ENCODE results near the gene SERPING1.

Gene SERPING1

GRCh38 chr11:57555393-57555792 is 42.1 kb upstream of the SERPING1 start:
- Histone ChIP-seq H3K36me3 (peaks cover 48 to 97% (median 85%) of the 10 kb centered on the region in 3 donors), H3K4me3 (no peak overlapping the region), H3K9me3 (no peaks in the 10 kb centered on the region), H3K4me1 (no peaks in the 10 kb centered on the region), H3K27me3 (no peaks in the 10 kb centered on the region), H3K27ac (no peak overlapping the region)
- TF ChIP-seq, protein P1, sequence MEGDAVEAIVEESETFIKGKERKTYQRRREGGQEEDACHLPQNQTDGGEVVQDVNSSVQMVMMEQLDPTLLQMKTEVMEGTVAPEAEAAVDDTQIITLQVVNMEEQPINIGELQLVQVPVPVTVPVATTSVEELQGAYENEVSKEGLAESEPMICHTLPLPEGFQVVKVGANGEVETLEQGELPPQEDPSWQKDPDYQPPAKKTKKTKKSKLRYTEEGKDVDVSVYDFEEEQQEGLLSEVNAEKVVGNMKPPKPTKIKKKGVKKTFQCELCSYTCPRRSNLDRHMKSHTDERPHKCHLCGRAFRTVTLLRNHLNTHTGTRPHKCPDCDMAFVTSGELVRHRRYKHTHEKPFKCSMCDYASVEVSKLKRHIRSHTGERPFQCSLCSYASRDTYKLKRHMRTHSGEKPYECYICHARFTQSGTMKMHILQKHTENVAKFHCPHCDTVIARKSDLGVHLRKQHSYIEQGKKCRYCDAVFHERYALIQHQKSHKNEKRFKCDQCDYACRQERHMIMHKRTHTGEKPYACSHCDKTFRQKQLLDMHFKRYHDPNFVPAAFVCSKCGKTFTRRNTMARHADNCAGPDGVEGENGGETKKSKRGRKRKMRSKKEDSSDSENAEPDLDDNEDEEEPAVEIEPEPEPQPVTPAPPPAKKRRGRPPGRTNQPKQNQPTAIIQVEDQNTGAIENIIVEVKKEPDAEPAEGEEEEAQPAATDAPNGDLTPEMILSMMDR (IDR thresholded peaks at IDR 0.05), result no peak
- intact Hi-C loops (cut with DNase I; ENCODE audit: low total_unique reads), result no loop called here
- DNase-seq, result no peak

GRCh38 chr11:57556041-57556440 is 41.4 kb upstream of the SERPING1 start:
- no peak for DNase-seq
- no peaks in the 10 kb centered on the region for H3K4me1 ChIP-seq
- TF ChIP-seq, protein P1 (IDR thresholded peaks at IDR 0.05), result no peak
- H3K36me3 ChIP-seq, result peaks cover 44 to 91% (median 79%) of the 10 kb centered on the region in 3 donors
- no peak overlapping the region for H3K4me3 ChIP-seq
- intact Hi-C loops (cut with DNase I; ENCODE audit: low total_unique reads), result no loop called here
- H3K27ac ChIP-seq, result no peak overlapping the region
- no peaks in the 10 kb centered on the region for H3K9me3 ChIP-seq
- H3K27me3 ChIP-seq, result no peaks in the 10 kb centered on the region

- H3K27ac ChIP-seq, result no peak overlapping the region
- H3K36me3 ChIP-seq, result peaks cover 10 to 50% (median 42%) of the 10 kb centered on the region in 3 donors
- TF ChIP-seq, protein P1 (IDR thresholded peaks at IDR 0.05), result no peak
- intact Hi-C loops (cut with DNase I; ENCODE audit: low total_unique reads), result no loop called here
- no peaks in the 10 kb centered on the region for H3K27me3 ChIP-seq
- H3K4me3 ChIP-seq, result no peak overlapping the region
- no peak for DNase-seq
- no peaks in the 10 kb centered on the region for H3K9me3 ChIP-seq
- H3K4me1 ChIP-seq, result peaks cover 0 to 5% (median 0%) of the 10 kb centered on the region in 4 donors
Measured at GRCh38 chr11:57560146-57560545, 37.3 kb upstream of the SERPING1 start.

DNA sequence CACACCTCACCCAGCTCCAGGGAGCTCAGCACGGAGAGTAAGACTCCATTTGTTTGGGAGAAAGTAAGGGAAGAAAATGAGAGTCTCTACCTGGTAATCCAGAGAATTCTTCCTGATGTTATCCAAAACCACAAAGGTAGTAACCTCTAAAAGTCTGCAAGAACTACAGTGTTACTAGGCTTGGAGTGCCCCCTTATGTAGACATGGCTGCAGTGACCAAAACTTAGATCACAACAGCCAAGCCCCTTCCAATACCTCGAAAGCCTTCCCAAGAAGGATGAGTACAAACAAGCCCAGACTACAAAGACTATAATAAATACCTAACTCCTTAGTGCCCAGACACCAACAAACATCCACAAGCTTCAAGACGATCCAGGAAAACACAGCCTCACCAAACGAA is 34.9 kb upstream of the SERPING1 start:
- intact Hi-C loops (cut with DNase I; ENCODE audit: low total_unique reads), result no loop called here
- H3K27ac ChIP-seq, result no peak overlapping the region
- no peak for DNase-seq

DNA sequence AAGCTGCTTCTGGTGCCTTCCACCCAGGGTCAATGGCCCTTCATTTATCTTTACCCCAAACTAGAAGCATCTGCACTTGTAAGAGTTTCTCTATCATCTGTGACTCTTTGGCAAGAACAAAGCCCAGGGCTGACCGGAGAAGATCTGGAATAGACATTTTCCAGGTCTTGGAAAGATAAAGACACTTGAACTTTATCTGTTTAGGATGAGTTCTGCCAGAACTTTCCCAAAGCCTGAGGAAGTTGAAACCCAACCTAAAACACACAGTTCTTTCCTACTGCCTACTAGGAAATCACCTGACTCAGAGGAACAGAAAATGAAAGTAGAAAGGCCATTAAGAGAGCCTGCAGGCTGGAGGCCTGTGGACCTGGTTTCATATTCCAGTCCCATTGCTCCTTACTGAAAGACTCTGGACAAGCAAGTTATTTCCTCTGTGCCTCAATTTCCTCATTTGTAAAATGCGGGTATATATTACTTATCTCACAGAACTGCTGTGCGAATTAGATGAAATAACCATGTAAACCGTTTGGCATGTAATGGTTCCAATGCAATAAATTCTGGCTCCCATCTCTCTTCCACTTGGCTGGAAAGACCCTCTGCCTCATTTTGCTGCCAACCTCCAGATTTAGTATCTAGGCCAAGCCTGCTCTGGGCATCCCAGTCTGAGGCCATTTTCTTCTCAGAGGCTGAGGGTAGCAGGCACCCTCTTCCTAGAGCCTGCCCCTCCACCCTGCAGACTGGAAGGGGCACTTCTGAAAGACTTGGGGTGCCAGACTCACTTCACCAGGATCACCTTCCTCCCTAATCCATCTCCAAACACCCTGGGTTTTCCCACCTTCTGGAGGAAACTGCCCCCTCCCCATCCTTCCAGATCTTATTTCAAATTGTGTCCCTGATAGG is 31.2 kb upstream of the SERPING1 start:
- intact Hi-C loops (cut with DNase I; ENCODE audit: low total_unique reads), result loop anchor here (2.0 kb wide), 1 partner anchor 33 kb away; no protein-coding TSS in a partner anchor

More for the DNA sequence above, 34.9 kb upstream of the SERPING1 start:
- no peaks in the 10 kb centered on the region for H3K27me3 ChIP-seq
- no peak overlapping the region for H3K4me3 ChIP-seq
- TF ChIP-seq, protein P1 (IDR thresholded peaks at IDR 0.05), result no peak
- H3K9me3 ChIP-seq, result no peaks in the 10 kb centered on the region
- H3K4me1 ChIP-seq, result peaks cover 0 to 18% (median 7%) of the 10 kb centered on the region in 4 donors
- peaks cover 8 to 25% (median 19%) of the 10 kb centered on the region in 3 donors for H3K36me3 ChIP-seq

More for the DNA sequence above, 31.2 kb upstream of the SERPING1 start:
- H3K36me3 ChIP-seq, result no peaks in the 10 kb centered on the region
- no peaks in the 10 kb centered on the region for H3K27me3 ChIP-seq
- H3K4me1 ChIP-seq, result peaks cover 0 to 23% (median 12%) of the 10 kb centered on the region in 4 donors
- H3K9me3 ChIP-seq, result no peaks in the 10 kb centered on the region
- peak overlapping the region; percentile 67 to 79 for H3K27ac ChIP-seq
- H3K4me3 ChIP-seq, result peak overlapping the region; percentile 72 to 83
- TF ChIP-seq, protein P1 (IDR thresholded peaks at IDR 0.05), result no peak
- DNase-seq, result peak in 1 of 2 donors; percentile 44

Measured in tibial artery (tissue), 4 donors.